Stimulated activated naive CD4-positive, alpha-beta T cell (primary cell): Measurements from ENCODE around the gene MCC.
A peak's percentile ranks its signal among the peaks of the same experiment; 100 is the strongest.

Experiments used
- DNase-seq, 6 experiments: peaks; one replicate each; lab custom pipeline; 2025; lab: John Stamatoyannopoulos, UW

The MCC gene

DNA sequence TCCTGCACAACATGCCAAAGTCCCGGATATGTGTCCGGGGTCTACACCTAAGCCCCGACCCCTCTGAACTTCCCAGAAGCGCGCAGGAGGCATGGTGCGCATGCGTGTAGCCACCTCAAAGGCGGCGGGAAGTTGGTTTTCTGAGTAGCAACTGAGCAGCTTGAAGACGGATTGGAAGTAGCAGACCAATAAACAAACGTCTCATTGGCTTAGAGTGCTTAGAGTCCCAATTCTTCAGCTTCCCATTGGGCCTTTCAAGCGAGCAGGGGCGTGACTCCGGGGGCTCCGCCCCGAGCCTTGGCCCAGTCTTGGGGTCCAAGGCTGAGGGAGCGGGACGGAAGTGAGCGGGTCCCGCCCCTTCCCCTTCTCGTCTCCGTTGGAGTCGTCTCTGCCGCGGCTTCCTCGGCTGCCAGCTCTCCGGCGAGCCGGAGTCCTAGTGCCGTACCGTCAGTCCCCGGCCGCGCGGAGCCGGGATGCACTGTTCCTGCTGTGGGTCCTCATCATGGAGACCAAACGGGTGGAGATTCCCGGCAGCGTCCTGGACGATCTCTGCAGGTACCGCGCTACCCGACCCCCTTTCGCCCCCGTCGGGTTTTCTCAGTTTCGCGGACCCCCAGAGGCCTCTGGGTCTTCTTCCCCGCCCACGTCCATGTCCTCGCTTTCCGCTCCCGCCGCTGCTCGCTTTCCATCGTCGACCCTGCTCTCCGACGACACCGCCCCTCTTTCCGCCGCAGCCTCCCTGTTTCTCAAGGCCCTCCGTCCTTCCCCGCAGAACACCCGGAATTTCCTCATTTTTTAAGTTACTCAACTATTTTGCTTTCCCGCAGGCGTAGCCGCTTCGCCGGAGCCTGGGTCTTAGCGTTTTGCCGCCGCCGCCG is 511.6 kb downstream of the MCC start, which contains the start of gene DCP2:
Gene DCP2 (plus strand): TSS at position 367 of the 878 bp plus-strand sequence. CDS start 136 bp downstream, at position 503.
- peak; percentile 91 to 97 (median 94) for DNase-seq

DNA sequence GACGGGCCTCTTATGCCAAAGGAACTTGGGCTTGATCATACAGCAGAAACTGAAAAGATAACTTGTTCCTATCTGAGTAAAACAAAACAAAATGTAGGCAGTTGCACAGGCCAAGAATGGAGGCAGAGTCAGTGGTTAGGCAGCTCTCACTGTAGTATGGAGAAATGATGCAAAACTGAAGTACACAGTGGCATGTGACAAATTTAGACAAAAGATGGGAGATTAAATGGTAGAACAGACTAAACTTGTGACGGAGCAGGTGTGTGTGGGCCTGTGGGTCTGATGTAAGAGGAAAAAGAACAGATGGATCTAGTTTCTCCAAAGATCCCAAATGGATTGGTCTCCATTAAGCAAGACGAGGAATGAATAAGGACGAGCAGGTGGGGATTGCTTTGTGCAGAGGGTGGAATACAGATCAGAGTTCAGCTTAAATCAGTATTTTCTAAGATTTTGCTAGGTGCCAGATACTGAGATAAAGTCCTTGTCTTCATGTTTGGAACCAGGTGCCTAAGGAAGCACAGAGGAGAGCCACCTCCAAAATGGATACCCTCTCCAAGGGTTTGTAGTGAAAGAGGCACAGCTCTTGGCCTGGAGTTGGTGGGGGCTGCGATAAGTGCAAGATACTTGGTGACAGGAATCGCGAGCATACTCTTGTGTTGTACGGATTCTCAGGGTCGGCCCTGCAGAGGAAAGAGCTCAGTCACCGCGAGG is 512.4 kb downstream of the MCC start:
- no peak for DNase-seq

DNA sequence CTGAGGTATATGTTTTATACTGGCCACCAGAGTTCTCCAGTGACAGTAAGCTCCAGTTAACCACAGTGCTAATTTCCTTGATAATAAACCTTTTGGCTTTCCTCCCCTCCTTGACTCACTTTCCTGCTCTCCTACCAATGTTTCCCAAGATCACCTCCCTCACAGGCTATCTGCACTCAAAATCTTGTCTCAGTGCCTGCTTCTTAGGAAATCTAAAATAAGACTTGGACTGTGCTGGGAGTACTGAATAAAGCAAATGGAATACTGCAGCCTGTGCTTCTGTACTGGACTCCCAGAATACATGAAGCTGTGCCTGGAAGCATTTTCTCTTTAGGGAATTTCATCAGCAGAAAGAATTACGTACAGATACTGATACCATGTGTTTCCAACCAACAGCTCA is 513.4 kb downstream of the MCC start:
- no peak for DNase-seq

DNA sequence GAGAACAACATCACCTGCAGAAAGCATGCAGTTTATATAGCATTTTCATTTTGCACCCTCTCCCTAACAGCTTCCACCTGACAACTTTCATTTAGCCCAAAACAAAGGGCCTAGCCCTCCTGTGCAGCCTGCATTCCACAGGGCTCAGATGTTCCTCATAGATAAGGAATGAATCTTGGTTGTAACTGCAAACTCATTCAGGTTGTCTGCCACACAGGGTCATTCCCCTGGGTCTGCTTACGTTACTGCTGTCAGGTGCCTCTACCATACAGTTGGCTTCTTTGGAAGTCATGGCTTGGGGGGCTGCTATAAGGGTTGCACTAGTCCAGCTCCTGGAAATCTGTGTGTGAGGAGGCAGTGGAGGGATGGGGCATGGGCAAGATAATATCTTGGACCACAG is 514.3 kb downstream of the MCC start:
- DNase-seq, result no peak

DNA sequence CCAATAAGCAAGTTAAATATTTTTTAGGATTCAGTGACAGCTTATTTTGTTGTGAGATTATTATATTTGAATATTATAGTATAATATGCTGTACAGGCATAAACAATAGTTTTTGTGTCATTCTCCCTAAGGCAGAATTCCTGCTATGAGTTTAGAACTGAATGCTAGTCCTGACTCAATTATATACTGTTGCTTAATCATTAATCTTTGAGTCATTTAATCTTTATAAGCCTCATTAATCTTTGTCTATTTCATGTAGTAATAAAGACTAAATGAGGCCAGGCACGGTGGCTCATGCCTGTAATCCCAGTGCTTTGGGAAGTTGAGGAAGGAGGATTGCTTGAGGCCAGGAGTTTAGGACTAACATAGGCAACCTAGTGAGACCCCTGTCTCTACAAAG is 515.2 kb downstream of the MCC start:
- no peak for DNase-seq
